Trophoblast cell (in vitro differentiated cells and primary cell): ENCODE measurements around the gene C2orf69.

Experiments used
- DNase-seq, 2 donors: peaks; one replicate each; pipeline ENCODE4 v3.0.0-alpha.2; 2016
- H2AFZ ChIP-seq: 2 replicates; pipeline ENCODE4 v1.6.1; 2013; ENCODE audit warnings: low read length, moderate library complexity, mild to moderate bottlenecking; ENCODE audit not compliant: insufficient read depth, poor library complexity
- H2AK5ac ChIP-seq: 2 replicates; pipeline ENCODE4 v1.6.1; 2013; ENCODE audit warnings: mild to moderate bottlenecking, low read length
- H2BK120ac ChIP-seq: 2 replicates; pipeline ENCODE4 v1.6.1; 2013; ENCODE audit warnings: low read length, mild to moderate bottlenecking, moderate library complexity; ENCODE audit not compliant: insufficient read depth, poor library complexity
- H2BK12ac ChIP-seq: 2 replicates; pipeline ENCODE4 v1.6.1; 2013; ENCODE audit warnings: mild to moderate bottlenecking, low read length, moderate library complexity
- H2BK5ac ChIP-seq: 2 replicates; pipeline ENCODE4 v1.6.1; 2013; ENCODE audit warnings: low read length, low read depth, moderate library complexity, mild to moderate bottlenecking; ENCODE audit not compliant: poor library complexity
- H3K14ac ChIP-seq: 2 replicates; pipeline ENCODE4 v1.6.1; 2013; ENCODE audit warnings: mild to moderate bottlenecking, low read length
- H3K18ac ChIP-seq: 2 replicates; pipeline ENCODE4 v1.6.1; 2013; ENCODE audit warnings: mild to moderate bottlenecking, low read length
- H3K23ac ChIP-seq: 2 replicates; pipeline ENCODE4 v1.6.1; 2013; ENCODE audit warnings: low read length
- H3K27ac ChIP-seq: 2 replicates; pipeline ENCODE4 v1.5.1; 2013; ENCODE audit warnings: low read depth, mild to moderate bottlenecking, inconsistent platforms, low read length, moderate library complexity
- H3K27me3 ChIP-seq: 2 replicates; pipeline ENCODE4 v1.6.1; 2013; ENCODE audit warnings: inconsistent platforms, mild to moderate bottlenecking, low read length, moderate library complexity; ENCODE audit not compliant: insufficient read depth
- H3K36me3 ChIP-seq, 2 experiments: 1 replicate in 1 of 2; 2 replicates in 1 of 2; pipeline ENCODE4 v1.6.1; 2013; ENCODE audit warnings: low read length in 2 of 2, mild to moderate bottlenecking in 2 of 2, moderate library complexity in 1 of 2; ENCODE audit not compliant: insufficient read depth in 2 of 2, control insufficient read depth in 1 of 2
- H3K4ac ChIP-seq: 2 replicates; pipeline ENCODE4 v1.6.1; 2013; ENCODE audit warnings: low read depth, mild to moderate bottlenecking, low read length, moderate library complexity
- H3K4me1 ChIP-seq, 2 experiments: 1 replicate in 1 of 2; 2 replicates in 1 of 2; pipeline ENCODE4 v1.6.1; 2013; ENCODE audit warnings: low read length in 2 of 2, mild to moderate bottlenecking in 2 of 2, moderate library complexity in 1 of 2; ENCODE audit not compliant: insufficient read depth in 2 of 2, control insufficient read depth in 1 of 2
- H3K4me2 ChIP-seq: 2 replicates; pipeline ENCODE4 v1.6.1; 2013; ENCODE audit warnings: inconsistent platforms, mild to moderate bottlenecking, low read length, moderate library complexity
- H3K4me3 ChIP-seq: 2 replicates; pipeline ENCODE4 v1.5.1; 2013; ENCODE audit warnings: mild to moderate bottlenecking, low read depth, low read length, inconsistent platforms
- H3K79me1 ChIP-seq: one replicate; pipeline ENCODE4 v1.6.1; 2013; ENCODE audit warnings: low read length
- H3K79me2 ChIP-seq: 2 replicates; pipeline ENCODE4 v1.6.1; 2013; ENCODE audit warnings: low read length, mild to moderate bottlenecking; ENCODE audit not compliant: control insufficient read depth, insufficient read depth, poor library complexity
- H3K9ac ChIP-seq: 2 replicates; pipeline ENCODE4 v1.6.1; 2013; ENCODE audit warnings: mild to moderate bottlenecking, low read length
- H3K9me3 ChIP-seq: 2 replicates; pipeline ENCODE4 v1.6.1; 2013; ENCODE audit warnings: low read depth, mild to moderate bottlenecking, control low read depth, inconsistent platforms, low read length; ENCODE audit not compliant: insufficient read depth
- H4K12ac ChIP-seq: 2 replicates; pipeline ENCODE4 v1.6.1; 2013; ENCODE audit warnings: low read depth, mild to moderate bottlenecking, low read length, moderate library complexity
- H4K8ac ChIP-seq: 2 replicates; pipeline ENCODE4 v1.6.1; 2013; ENCODE audit warnings: low read depth, mild to moderate bottlenecking, low read length, moderate library complexity
- H4K91ac ChIP-seq: one replicate; pipeline ENCODE4 v1.6.1; 2013; ENCODE audit warnings: low read depth, mild to moderate bottlenecking, low read length, moderate library complexity
- WGBS: extraction: QIAGEN DNeasy Blood & Tissue Kit; methylation state at CpG from one replicate; pipeline ENCODE4 v1.1.7; 2013; ENCODE audit warnings: missing lambda C conversion rate; ENCODE audit not compliant: insufficient read length, insufficient coverage; ENCODE audit errors: extremely low coverage; 5-methylcytosine and 5-hydroxymethylcytosine counted together

C2orf69 gene

DNA sequence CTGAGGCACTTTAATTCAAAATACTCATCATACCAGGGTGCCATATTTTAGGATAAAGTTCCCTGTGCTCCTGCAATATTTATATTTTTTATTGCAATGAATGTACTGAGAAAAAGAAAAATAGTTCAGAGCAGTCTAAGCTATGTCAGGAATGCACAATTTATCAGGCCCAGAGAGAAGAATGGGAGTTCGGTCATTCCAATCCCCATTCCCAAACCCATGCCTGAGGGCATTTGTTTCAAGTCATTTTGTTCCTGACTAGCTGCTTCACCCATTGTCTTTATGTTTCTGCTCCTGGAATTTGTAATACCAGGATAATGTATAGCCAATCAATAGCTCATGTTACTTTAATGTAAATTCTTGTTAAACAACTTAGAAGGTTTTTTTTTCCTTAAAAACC lies 35.7 kb upstream of the C2orf69 start:
- H2BK120ac ChIP-seq, result no peak overlapping the region
- no peaks in the 10 kb centered on the region for H3K27me3 ChIP-seq
- no peak overlapping the region for H2AK5ac ChIP-seq
- DNase-seq, result peak; percentile 42 to 78
- H2BK5ac ChIP-seq, result no peak overlapping the region
- H4K8ac ChIP-seq, result no peak overlapping the region
- no CpG with 5 or more reads among the region's 1 CpG for WGBS
- H3K23ac ChIP-seq, result no peak overlapping the region
- peaks cover 0 to 2% of the 10 kb centered on the region in 2 experiments for H3K4me1 ChIP-seq
- no peaks in the 10 kb centered on the region for H3K79me2 ChIP-seq
- H4K12ac ChIP-seq, result no peak overlapping the region
- H3K79me1 ChIP-seq, result no peaks in the 10 kb centered on the region
- H3K36me3 ChIP-seq, result peaks cover 0 to 2% of the 10 kb centered on the region in 2 experiments
- no peak overlapping the region for H3K27ac ChIP-seq
- no peak overlapping the region for H3K4me2 ChIP-seq
- no peak overlapping the region for H3K18ac ChIP-seq
- no peak overlapping the region for H4K91ac ChIP-seq
- H3K14ac ChIP-seq, result no peak overlapping the region
- no peak overlapping the region for H2BK12ac ChIP-seq
- peaks cover 6% of the 10 kb centered on the region for H3K9me3 ChIP-seq
- H3K4ac ChIP-seq, result no peak overlapping the region
- H2AFZ ChIP-seq, result no peak overlapping the region
- H3K4me3 ChIP-seq, result no peak overlapping the region
- H3K9ac ChIP-seq, result no peak overlapping the region

DNA sequence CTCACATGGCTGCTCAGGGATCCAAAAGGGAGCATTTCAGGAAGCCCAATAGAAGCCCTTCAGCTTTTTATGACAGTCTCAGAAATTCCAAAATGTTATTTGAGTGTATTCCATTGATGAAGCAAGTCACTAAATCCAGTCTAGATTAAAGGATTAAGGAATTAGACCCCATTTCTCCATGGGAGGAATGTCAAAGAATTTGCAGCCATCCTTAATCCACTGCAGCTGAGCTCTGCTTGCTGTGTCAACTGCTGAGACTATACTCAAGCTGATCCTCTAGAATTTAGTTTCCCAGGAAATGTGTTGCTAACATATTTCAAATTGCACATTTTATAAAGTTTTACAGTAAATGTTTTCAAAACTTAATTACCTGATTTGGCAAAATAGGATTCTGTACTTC lies 28.4 kb upstream of the C2orf69 start:
- Histone ChIP-seq H4K91ac (no peak overlapping the region), H2BK5ac (no peak overlapping the region), H4K8ac (no peak overlapping the region), H3K4me1 (no peaks in the 10 kb centered on the region), H3K79me1 (no peaks in the 10 kb centered on the region), H3K36me3 (no peaks in the 10 kb centered on the region), H3K9ac (no peak overlapping the region), H3K4me2 (no peak overlapping the region), H2AK5ac (no peak overlapping the region), H2AFZ (no peak overlapping the region), H3K4me3 (no peak overlapping the region), H3K27ac (no peak overlapping the region), H3K18ac (no peak overlapping the region), H2BK120ac (no peak overlapping the region), H3K79me2 (no peaks in the 10 kb centered on the region), H3K27me3 (no peaks in the 10 kb centered on the region), H4K12ac (no peak overlapping the region), H2BK12ac (no peak overlapping the region), H3K9me3 (peaks cover 4% of the 10 kb centered on the region), H3K14ac (no peak overlapping the region), H3K4ac (no peak overlapping the region), H3K23ac (no peak overlapping the region)
- DNase-seq, result no peak

DNA sequence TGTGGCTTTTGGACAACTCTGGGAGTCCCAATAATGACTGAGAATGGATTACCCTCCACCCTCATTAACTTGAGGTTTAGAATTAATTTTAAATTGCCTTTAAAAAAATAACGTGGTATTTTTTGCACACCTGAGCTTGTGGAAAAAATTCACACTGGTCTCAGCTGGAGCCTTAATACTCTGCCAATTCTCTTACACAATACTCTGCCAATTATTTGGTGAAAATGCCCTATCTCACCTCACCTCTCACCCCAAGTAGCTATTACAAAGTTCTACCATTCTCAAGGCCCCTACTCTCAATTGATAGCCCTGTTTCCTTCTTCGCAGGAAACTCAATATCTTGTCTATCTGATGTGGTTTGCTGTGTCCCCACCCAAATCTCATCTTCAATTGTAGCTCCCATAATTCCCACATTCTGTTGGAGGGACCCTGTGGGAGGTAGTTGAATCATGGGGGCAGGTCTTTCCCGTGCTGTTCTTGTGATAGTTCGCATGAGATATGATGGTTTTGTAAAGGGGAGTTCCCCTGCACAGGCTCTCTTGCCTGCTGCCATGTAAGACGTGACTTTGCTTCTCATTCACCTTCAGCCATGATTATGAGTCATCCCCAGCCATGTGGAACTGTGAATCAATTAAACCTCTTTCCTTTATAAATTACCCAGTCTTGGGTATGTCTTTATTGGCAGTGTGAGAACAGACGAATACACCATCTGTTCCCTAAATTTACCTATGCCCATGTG lies 27.4 kb upstream of the C2orf69 start:
- Histone ChIP-seq H3K79me1 (no peaks in the 10 kb centered on the region), H3K9me3 (no peaks in the 10 kb centered on the region), H2AFZ (no peak overlapping the region), H2BK12ac (no peak overlapping the region), H3K4me3 (no peak overlapping the region), H2AK5ac (no peak overlapping the region), H3K79me2 (no peaks in the 10 kb centered on the region), H3K23ac (no peak overlapping the region), H3K9ac (no peak overlapping the region), H2BK5ac (no peak overlapping the region), H3K4me2 (no peak overlapping the region), H2BK120ac (no peak overlapping the region), H3K4me1 (no peaks in the 10 kb centered on the region), H3K36me3 (no peaks in the 10 kb centered on the region), H4K12ac (no peak overlapping the region), H4K91ac (no peak overlapping the region), H3K27ac (no peak overlapping the region), H3K4ac (no peak overlapping the region), H3K18ac (no peak overlapping the region), H4K8ac (no peak overlapping the region), H3K14ac (no peak overlapping the region), H3K27me3 (no peaks in the 10 kb centered on the region)
- WGBS, result no CpG with 5 or more reads among the region's 6 CpGs
- DNase-seq, result no peak

DNA sequence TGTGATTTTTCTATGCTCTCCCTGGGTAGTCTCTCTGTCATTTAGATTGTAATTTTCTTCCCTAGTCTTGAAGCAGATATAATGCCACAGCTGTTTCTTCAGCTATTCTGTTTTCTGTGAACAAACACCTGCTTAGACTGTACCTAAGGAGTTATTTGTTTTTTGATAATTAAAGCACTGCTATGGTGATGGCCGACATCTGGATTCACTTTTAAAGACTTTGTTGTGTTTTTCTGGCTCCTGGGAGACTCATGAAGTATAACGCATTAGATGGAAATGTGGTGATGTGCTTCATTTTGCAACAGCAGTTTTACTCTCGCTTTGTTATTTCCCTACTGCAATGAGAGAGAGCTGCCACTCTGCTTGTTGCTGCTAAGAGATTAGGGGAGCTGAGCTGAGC lies 15.7 kb upstream of the C2orf69 start:
- WGBS, result no CpG with 5 or more reads among the region's 3 CpGs
- no peaks in the 10 kb centered on the region for H3K27me3 ChIP-seq

More for the DNA sequence above, 15.7 kb upstream of the C2orf69 start:
- Histone ChIP-seq H3K23ac (no peak overlapping the region), H3K18ac (no peak overlapping the region), H4K8ac (no peak overlapping the region), H3K4ac (no peak overlapping the region), H2AFZ (no peak overlapping the region), H2AK5ac (no peak overlapping the region), H3K9me3 (no peaks in the 10 kb centered on the region), H3K4me2 (no peak overlapping the region), H4K91ac (no peak overlapping the region), H3K27ac (no peak overlapping the region), H2BK120ac (no peak overlapping the region), H3K36me3 (no peaks in the 10 kb centered on the region), H3K14ac (no peak overlapping the region), H3K4me3 (no peak overlapping the region), H3K79me2 (no peaks in the 10 kb centered on the region), H3K9ac (no peak overlapping the region), H3K4me1 (no peaks in the 10 kb centered on the region), H2BK5ac (no peak overlapping the region), H3K79me1 (no peaks in the 10 kb centered on the region), H4K12ac (no peak overlapping the region), H2BK12ac (no peak overlapping the region)
- no peak for DNase-seq
